HG03457 (cell line): ENCODE measurements around the gene ACVR2A.

Experiments
- ATAC-seq: cut with Tn5 transposase; IDR thresholded peaks from one replicate; pipeline ENCODE4 v1.9.1; 2021; ENCODE audit warnings: moderate number of reproducible peaks; ENCODE audit not compliant: unreplicated experiment

Gene ACVR2A

DNA sequence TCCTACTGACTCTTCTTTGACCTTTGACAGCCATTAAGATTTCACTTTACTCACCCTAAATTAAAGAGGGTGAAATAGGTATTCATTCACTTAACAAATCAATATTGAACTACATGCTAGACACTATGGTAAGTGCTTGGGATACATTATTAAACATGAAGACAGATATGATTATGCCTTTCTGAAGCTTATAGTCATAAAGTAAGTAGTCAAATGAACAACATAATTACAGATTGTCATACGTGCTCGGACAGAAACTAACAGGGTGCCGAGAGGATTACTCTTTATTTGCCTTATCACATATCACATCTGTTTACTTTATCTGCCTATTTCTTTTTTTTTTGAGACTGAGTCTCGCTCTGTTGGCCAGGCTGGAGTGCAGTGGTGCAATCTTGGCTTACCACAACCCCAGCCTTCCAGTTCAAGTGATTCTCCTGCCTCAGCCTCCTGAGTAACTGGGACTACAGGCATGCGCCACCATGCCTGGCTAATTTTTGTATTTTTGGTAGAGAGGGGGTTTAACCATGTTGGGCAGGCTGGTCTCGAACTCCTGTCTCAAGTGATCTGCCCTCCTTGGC is 9.8 kb downstream of the ACVR2A start:
- no peak for ATAC-seq

DNA sequence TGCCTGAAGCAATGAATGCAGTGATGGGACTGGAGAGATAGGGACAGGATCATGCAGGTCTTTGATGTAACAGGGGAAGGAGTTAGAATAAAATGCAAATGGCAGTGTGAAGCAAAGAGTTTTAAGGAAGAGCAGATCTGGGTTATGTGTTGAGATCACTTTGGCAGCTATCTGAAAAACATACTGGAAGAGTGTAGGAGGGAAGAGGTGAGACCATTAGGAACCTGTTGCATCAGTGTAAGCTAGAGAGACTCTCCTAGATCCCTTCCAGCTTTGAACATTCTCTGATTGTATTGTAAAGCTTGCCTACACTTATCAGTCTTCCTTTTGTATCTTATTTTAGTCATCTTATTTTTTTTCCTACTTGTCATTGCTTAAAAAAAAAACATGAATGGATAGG is 10.5 kb downstream of the ACVR2A start:
- ATAC-seq = no peak

DNA sequence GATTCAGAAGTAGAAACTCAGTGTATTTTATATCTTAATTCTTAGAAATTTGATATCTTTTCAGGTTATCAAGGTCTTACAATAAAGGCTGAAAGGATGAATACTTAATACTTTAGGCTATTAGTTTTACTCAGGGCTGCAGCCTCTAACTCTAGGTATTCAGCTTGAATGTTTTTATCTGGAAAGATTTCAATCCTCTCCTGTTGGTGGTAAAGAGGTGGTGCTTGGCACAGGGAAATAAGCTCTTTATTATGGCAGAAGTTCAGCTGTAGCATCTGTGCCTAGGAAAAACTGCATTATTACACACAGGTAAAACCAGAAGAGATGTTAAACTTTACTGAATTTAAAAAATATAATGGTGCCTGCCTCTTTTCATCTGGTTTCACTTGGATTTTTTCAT is 11.1 kb downstream of the ACVR2A start:
- ATAC-seq = no peak

DNA sequence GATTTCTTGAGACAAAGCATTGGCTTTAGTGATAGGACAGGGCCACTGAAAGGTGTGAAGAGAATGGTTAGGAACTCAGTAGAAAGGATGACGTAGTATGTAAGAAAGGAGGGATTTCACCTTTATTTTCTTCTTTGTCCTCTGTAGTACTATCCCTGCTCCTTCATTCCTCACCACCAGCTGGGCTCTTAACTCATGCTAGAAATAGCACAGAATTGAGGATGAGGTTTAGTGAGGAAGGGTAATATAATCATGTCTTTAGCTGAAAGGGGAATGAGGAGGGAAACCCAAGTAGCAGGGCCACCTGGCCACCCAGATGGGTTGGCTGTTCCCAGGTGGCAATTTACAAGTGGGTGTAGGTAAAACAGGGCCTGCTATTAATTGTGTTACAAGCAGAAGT is 15.2 kb downstream of the ACVR2A start:
- no peak for ATAC-seq

DNA sequence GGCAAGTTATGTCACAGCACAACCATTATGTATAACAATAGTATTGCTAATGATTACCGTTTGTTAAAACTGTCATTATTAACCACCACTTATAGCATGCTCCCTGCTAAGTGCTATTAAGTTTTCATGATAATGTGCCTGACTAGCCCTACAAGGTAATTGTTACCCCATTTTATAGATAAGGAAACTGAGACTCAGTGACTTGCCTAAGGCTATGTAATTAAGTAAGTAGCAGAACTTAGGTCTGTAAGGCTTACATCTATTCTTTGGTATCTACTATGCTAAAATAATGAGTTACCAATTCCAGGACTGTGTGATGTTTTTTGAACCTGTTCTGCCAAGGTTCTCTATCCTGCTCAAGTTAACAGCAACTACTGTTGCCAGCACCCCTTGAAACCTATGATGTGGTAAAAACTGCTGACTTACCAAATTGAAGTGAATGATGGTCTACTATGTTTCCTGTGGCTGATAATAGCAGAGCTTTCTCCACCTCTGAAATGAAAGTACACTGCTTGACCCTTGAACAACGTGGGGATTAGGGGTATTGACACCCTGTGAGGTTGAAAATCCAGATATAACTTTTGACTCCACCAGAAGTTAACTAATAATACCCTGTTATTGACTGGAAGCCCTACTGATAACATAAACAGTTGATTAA is 18.2 kb downstream of the ACVR2A start:
- ATAC-seq = no peak

DNA sequence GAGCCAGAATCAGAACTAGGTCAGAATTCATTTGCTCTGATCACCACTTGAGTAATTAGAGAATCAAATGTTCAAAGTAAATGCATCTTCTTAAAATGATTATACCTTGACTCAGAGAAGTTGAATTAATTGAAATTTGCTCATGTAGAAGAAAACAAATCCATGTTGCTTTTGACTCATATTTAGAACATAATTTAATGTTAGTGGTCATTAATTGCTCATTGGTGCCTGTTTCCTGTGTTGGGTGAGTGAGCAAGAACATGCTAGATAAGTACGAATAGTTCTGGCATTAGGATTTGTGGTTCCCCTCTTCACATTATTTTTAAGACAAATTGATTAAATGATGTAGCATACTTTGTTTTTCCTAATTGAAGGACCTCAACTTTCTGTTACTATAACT is 19.0 kb downstream of the ACVR2A start:
- ATAC-seq = no peak

DNA sequence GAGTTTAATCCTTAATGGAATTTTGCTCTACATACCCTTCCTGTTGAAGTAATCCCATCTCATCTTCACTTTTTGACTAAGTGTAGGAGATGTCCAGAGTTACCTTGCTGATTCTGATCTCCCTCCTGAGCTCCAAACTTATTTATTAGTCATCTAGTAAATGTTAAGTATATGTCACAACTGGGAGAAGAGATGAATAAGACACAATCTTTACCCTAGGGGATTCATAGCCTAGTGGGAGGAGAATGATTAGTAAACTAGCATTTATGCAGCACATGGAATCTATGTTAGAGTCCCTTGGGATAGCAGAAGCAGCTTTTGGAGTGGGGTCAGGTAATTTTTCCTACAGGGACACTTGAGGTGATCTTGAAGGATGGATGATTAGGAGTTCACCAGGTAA is 20.7 kb downstream of the ACVR2A start:
- no peak for ATAC-seq

DNA sequence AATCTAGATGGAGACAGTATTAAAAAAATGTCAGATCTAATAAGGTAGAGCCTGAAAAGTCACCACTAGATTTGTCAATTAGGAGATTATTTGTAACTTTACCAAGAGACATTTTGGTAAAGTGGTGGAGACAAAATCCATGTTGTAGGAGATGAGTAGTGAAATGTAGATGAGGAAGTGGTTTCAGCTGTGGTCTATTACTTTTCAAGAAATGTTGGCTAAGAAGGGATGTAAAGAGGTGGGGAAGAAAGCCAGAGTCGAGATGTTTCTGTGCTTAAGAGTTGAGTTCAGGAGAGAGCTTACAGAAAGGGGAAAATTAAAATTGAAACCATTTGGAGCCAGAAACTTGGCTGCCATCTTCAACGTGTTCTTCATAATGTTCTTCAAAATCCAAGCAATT is 22.2 kb downstream of the ACVR2A start:
- no peak for ATAC-seq

DNA sequence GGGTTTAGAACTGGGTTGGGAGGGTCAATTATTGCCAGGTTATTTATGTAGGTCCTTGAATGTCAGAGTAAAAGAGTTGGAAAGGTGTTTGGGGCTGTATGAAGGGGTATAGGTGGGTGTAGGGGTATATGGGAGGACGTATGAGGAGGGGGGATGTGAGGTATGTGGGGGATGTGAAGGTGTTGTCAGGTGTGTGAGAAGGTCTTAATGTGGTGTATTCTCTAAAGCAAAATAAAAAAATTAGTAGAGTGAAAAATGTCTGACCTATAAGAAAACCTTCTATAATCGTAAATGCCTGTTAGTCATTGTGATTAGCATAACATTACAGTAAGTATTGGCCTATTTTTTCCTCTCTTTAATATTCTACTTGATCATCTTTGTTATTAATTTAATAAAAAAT is 25.1 kb downstream of the ACVR2A start:
- ATAC-seq = no peak

DNA sequence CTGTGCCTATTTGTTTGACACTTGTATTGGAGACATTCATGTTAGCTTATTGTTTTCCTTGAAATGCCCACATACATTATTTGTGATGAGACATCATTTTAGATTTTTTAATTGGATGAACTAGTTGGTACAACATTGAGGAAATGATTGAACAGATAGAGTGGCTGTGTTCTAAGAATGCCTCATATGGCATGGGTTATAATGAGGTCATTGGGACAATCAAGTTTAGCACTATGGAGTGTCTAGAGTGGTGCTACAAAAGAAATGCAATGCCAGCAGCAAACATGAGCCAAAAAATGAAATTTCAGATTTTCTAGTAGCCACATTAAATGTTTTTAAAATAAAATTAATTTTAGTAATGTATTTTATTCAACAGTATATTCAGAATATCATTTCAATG is 28.1 kb downstream of the ACVR2A start:
- ATAC-seq = no peak

DNA sequence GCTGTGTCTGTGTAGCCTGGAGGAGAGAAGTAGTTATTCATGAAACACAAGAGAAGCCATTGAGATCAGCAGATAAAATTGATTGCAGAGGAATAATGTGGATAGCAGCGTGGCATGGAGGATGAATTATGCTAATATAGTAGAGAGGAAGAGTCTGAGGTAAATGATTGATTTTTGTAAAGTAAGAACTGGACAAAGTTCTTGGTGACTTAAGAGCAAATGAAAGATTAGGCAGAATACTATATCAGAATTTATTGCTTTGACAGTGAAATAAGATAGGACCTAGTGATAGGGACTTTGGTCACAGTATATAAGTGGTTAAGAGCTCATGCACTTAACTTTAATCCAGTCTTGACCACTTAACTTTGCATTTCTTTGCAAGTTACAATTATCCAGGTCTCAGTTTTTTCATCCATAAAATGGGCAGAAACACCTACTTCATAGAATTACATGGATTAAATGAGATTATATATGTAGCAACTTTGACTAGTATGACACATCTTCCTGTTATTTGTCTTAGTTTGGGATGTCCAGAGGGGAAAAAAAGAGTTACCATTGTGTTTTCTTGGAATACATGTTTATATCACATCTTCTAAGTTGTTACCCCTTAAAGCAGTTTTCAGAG is 29.1 kb downstream of the ACVR2A start:
- no peak for ATAC-seq

DNA sequence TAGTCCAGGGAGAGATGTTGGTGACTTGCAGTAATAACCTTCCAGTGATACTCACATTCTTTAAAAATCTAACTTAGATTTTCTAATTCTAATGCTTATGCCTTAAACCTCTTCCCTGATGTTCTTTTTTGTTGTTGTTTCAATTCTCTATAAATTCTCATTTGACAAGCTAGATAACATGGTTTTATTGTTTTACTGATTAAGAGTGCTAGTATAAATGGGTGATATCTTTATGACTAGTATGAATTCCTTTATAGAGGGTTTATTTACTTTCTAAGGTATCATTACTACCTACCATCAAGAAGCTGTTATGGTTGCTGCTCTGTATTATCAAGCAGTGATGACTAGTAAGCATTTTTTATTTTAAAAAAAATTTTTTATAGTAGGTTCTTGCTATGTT is 35.0 kb downstream of the ACVR2A start:
- no peak for ATAC-seq

DNA sequence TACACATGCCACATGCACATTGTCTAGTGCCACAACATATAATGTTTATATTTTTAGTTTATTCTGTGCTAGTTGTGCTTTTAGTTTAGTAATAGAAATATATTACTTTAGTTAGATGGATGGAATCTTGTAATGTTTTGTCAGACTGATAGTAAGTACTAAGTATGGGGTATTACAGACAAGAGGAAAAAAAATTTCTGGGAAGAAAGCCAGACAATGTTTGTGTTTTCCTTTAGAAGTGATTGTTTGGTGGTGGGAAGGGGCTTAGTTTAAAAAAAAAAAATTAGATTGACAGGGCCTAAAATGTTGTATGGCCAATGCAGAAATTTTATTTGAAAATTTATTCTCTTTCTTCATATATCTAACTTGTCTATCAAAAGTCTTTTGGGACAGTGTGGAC is 37.8 kb downstream of the ACVR2A start:
- ATAC-seq = no peak

DNA sequence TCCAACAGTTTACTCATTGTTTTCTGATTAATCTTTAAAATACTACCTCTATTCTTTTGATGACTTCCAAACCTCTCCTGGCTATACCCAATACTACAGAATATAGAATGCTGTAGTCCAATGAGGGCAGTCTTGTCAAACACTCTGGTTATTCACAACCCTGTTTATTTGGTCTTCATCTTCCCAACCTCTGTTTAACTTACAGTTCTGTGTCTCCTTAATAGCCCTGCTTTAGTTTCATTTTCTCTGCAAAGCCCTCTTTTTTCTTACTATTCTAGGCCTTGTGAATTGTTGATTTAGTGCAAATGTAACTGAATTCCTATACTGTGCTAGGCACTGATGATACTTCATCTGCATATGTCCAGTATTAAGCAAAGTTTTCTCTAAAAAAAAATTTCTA is 40.0 kb downstream of the ACVR2A start:
- no peak for ATAC-seq

DNA sequence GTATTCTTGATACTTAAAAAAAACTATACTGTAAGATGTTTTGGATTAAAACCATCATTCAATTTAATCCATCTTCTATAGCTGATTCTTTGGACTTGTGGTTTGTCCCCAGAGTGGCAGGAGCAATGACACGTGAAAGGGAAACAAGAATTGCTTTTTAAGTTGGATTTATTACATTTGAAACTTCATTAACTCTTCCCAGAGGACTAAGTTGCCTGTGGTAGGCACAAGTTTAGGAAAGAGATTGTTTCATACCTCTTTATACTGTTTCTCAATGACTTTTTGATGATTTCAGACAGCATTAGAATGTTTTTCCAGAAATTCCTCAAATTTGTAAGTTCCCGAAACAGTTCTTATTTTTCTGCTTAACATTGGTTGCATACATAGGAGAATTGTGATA is 41.3 kb downstream of the ACVR2A start:
- ATAC-seq = no peak

DNA sequence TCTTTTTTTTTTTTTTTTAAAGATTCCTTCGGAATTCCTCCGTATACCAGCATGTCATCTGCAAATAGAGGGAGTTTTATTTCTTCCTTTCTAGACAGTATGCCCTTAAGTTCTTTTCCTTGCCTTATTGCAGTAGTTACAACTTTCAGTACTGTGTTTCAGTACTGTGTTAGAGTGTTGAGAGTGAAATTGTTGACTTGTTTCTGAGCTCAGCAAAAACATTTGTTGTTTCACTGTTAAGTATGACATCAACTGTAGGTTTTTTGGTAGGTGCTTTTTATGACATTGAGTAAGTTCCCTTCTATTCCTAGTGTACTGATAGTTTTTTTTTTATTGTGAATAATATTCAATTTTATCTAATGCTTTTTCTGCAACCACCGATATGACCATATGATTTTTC is 43.9 kb downstream of the ACVR2A start:
- no peak for ATAC-seq

DNA sequence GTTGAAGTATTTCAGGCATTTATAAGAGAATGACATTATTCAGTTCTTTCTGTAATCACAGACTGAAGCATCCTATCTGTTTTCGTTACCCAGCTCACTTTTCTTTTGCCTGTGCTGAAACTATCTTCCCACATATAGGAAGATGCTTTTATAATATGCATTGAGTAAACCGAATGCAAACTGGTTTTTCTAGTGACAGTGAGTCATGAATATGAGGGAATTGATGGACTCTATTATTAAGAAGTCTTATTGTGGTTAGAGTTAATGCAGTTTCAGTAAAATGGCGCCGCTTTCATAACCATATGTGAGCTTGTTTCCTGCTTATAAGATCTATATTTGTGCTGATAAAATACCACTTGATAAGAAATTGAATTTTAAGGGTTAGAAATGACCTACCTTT is 59.2 kb downstream of the ACVR2A start:
- ATAC-seq = no peak

DNA sequence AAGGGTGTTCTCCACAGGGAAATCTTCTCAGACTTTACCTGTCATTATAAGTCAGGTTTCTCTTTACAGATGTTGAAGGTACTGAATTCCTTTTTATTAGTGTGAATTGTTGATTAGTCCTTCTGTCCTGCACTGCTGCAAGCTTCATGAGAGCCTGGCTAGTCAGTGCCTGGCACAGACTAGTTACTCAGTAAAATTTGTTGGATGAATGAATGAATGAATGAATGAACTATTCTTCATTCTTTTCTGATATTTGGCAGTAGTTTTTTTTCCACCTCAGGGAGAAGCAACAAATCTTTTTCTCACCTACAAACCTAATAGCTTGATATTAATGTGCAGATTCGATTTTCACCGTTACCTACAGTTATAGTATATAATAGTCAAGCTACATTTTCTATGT is 64.3 kb downstream of the ACVR2A start:
- ATAC-seq = no peak

DNA sequence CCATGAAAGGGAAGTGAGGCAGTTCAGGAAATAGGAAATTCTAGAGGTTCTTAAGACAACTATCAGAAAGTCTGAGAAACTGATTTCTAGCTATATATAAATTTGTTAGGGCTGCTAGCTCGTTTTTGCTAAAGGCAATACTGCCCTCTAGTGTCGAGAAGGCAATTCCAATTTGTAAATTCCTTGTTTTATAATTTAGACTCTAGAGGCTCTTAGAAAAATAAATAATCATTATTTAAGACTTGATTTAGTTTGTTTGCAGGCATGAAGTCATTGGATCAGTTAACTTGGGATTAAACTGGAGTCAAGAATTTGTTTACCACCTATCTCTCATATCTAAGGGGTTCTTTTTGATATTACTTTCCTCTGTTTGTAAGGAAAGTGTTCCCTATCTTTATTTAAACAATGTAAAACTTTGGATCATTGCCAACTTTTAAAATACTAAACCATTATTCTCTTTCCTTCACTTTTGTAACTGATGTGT is 66.2 kb downstream of the ACVR2A start:
- no peak for ATAC-seq

DNA sequence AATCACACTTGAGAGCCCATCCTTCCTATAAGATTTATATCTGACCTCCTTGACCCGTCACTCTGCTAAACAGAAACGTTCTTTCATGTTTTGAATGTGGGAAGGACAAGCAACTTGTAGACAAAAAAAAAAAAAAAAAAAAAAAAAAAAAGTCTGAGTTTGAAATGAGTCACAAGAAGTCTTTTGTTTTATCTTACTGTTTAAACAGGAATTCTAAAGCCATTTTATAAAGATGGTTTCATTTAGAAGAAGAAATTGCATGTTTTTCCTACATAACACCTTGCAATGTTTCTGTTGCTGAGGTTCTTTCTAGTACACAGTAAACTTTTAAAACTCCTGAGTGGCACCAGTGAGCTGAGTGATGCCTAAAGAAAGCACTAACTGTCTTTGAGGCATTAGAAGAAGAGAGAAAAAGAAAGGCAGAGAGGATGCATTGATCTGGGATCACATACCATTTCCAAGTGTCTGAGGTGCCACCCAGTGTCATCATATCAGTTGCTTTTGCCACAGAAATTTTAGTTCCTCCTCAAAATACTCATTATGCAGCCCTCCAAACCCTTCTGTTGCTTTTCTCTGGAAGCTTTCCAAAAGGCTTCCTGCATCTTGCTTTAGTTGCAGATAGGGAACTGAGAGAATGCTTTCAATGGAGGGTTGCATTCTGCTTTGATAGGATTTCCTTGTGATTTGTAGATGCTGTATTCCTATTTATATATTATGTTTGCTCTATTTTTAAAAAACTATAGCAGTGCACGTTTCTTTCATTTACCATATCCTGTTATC is 69.1 kb downstream of the ACVR2A start:
- no peak for ATAC-seq

DNA sequence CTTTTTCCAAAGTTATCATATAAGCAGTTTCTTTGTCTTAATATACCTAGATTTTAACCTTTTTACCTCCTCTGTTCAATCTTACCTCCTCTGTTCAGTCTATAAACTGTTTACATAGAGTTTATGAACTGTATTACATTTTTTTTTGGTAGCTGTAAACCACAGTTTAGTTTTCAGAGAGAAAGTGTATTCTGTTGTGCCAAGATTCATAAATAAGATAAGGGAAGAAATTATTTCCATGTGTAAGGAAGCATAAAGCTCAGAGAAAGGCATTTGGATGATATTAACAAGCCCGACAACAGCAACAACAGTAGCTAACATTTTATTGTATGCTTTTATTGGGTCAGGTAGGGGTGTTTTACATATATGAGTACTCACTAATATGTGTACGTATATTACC is 71.2 kb downstream of the ACVR2A start:
- no peak for ATAC-seq

DNA sequence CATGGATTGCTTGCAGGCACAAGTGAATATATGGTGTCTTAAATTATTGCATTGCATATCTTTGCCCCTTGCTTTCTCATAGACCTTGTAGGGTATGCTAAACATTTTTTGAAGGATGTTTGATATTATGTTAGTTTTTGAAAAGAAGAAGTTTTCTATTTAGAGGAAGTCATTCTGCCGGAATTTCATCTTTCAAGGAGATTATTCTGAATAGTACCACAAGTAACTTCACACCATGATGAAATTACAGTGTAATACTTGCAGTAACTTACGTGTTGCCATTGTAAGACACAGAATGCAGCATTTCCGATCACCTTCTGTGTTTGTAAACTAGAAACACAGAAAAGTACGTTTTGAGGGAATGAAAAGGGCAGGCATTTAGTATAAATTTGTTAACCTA is 71.9 kb downstream of the ACVR2A start:
- ATAC-seq = no peak
